Heart right ventricle (tissue), 16 donors: ENCODE measurements around the gene CLK4. TPM values are rescaled to one million over a fixed set of nuclear protein-coding genes. Genes with fewer than 3 reads are reported as not detected.

Experiments used
- ATAC-seq, 8 donors: fragments of 200-7000 bp; cut with Tn5 transposase; one replicate each; pipeline ENCODE4 v1.9.1; 2020; ENCODE audit warnings: mild to moderate bottlenecking in 8 of 8, moderate library complexity in 8 of 8, moderate number of reproducible peaks in 1 of 8
- DNase-seq, 2 donors: peaks; one replicate each; pipeline ENCODE4 v3.0.0-alpha.2; 2020
- H3K27ac ChIP-seq, 10 donors: fragments of 200-600 bp; sonication (generic) in 2 of 10; one replicate each; pipeline versions ENCODE4 v1.5.0 to v1.8.0; 2020 to 2022; ENCODE audit warnings: mild to moderate bottlenecking in 3 of 10
- H3K27me3 ChIP-seq, 7 donors: fragments of 200-600 bp; one replicate each; pipeline ENCODE4 v1.8.0; 2021 to 2022; ENCODE audit warnings: mild to moderate bottlenecking in 2 of 7
- H3K36me3 ChIP-seq, 9 donors: fragments of 200-600 bp; sonication (generic) in 1 of 9; one replicate each; pipeline versions ENCODE4 v1.5.0 to v1.8.0; 2020 to 2022; ENCODE audit warnings: mild to moderate bottlenecking in 2 of 9
- H3K4me1 ChIP-seq, 9 donors: fragments of 200-600 bp; sonication (generic) in 1 of 9; one replicate each; pipeline versions ENCODE4 v1.5.0 to v1.8.0; 2020 to 2022; ENCODE audit warnings: mild to moderate bottlenecking in 4 of 9
- H3K4me3 ChIP-seq, 10 donors: fragments of 200-600 bp; sonication (generic) in 2 of 10; one replicate each; pipeline versions ENCODE4 v1.5.0 to v1.8.0; 2020 to 2022; ENCODE audit warnings: mild to moderate bottlenecking in 7 of 10, moderate library complexity in 2 of 10
- H3K9me3 ChIP-seq, 11 donors: fragments of 200-600 bp in 10 of 11; sonication (generic) in 2 of 11; one replicate each; pipeline versions ENCODE4 v1.5.0 to v1.8.0; 2013 to 2022; ENCODE audit warnings: mild to moderate bottlenecking in 2 of 11, control low read depth in 1 of 11, moderate library complexity in 1 of 11
- WGBS, 2 donors: extraction: QIAGEN DNeasy Blood & Tissue Kit; methylation state at CpG; one replicate each; pipeline ENCODE4 v1.1.7; 2013; ENCODE audit warnings: inconsistent platforms in 1 of 2; 5-methylcytosine and 5-hydroxymethylcytosine counted together
- intact Hi-C, 10 donors: fragments of 100-400 bp; cut with DNase I; formaldehyde crosslinking; loops; one replicate each; pipeline versions ENCODE4 v1.11.1 to v1.14.2; 2022
- polyA plus RNA-seq, 2 donors: library from polyadenylated mRNA; stranded (reverse); fragments of 200-250 nt; gene quantifications; one replicate each; pipeline ENCODE4 v1.2.3, GENCODE V29; 2013
- total RNA-seq, 10 donors: library from RNA; stranded (reverse); fragmentation: NEBNext Ultra II Directional in 3 of 10; extraction: Animal tissue kit (Norgen Biotek cat#: 25700) in 3 of 10; gene quantifications; one replicate each; pipeline versions ENCODE4 v1.2.1 to v1.2.4, GENCODE V29; 2021 to 2023
- TF ChIP-seq, protein P1 (sequence below), 9 donors: fragments of 200-600 bp; sonication (generic) in 2 of 9; IDR thresholded peaks; one replicate each; pipeline versions ENCODE4 v1.5.0 to v1.8.0; 2021 to 2022; ENCODE audit warnings: antibody characterized with exemption in 9 of 9, mild to moderate bottlenecking in 5 of 9, moderate library complexity in 1 of 9
- donor health status: Arrhythmogenic right ventricular cardiomyopathy.
- donor health status: ischemic (EF 13 %, LVEDD 7.1; RV severe dilation, severe dysfunction).
- donor health status: healthy with polysubstance abuse.
- donor health status: DM: no; HTN: yes; CAD: no.
- donor health status: DM: no; HTN: no; CAD: no.
- donor health status: ischemic (EF 25% LVEDD 6.9; RV normal size, moderate dysfunction).
- donor health status: ischemic (EF 25% LVEDD 5.7; RV mildly dilated, moderate dysfunction).
- donor health status: healthy.
- donor health status: DM: yes; HTN: yes; CAD: no.
- donor health status: Ischemic cardiomyopathy.
- donor health status: ischemic (EF 35%, LVEDD 5.7; RV mildly dilated, moderate dysfunction).
- donor health status: nonischemic (EF 11% LVEDD 7.7; RV severe dilation, severe dysfunction).
- donor health status: DM: yes; HTN: yes; CAD: no.
- donor health status: PGD.
- donor health status: ischemic (EF 29% LVEDD 5.4; RV normal size, mild dysfunction).
- donor health status: nonischemic (EF 23%, LVEDD 6.1; RV moderate dilation, normal function).

CLK4 gene
- total and polyA plus RNA-seq, 12 donors, result 6.0 to 67.0 (median 15.5) TPM

DNA sequence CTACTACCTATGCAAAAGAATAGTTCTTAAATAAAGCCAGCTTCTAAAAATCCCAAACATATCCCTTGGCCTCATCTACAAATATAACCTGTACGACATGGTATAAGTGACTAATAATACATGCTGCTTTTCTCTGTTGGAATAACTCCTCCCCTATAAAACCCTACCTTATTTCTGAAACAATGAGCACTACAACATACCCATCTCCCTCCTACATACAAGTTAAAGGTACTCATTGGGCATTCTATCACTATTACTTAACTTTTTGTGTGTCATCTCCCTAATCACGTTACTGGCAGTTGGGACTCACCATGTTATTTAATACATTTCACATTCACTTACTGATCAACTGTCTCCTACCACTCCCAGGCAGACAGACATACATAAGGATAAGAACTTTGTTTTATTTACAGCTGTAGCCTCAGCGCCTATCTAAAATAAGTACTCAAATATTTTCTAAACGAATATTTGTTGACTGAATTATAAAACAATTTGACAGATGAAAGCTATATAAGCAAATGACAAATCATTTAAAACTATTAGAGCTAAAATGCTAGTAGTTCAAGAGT, 4.1 kb downstream of the CLK4 start:
- WGBS, 2 donors, result 74 to 78% methylated on average over 4 of the region's 4 CpGs
- Histone ChIP-seq H3K36me3 (peaks cover 0 to 57% (median 20%) of the 10 kb centered on the region in 9 donors), H3K27me3 (no peaks in the 10 kb centered on the region), H3K9me3 (no peaks in the 10 kb centered on the region), H3K4me1 (peaks cover 9 to 69% (median 54%) of the 10 kb centered on the region in 9 donors), H3K4me3 (no peak overlapping the region), H3K27ac (no peak overlapping the region)
- DNase-seq (no peak), ATAC-seq (no peak)
- TF ChIP-seq, protein P1, sequence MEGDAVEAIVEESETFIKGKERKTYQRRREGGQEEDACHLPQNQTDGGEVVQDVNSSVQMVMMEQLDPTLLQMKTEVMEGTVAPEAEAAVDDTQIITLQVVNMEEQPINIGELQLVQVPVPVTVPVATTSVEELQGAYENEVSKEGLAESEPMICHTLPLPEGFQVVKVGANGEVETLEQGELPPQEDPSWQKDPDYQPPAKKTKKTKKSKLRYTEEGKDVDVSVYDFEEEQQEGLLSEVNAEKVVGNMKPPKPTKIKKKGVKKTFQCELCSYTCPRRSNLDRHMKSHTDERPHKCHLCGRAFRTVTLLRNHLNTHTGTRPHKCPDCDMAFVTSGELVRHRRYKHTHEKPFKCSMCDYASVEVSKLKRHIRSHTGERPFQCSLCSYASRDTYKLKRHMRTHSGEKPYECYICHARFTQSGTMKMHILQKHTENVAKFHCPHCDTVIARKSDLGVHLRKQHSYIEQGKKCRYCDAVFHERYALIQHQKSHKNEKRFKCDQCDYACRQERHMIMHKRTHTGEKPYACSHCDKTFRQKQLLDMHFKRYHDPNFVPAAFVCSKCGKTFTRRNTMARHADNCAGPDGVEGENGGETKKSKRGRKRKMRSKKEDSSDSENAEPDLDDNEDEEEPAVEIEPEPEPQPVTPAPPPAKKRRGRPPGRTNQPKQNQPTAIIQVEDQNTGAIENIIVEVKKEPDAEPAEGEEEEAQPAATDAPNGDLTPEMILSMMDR (IDR thresholded peaks at IDR 0.05), result no peak
- intact Hi-C loops, result loop anchor here in 1 of 10 donors (10.0 kb wide), 1 partner anchor 112 kb away; the partner anchor contains the start of gene ZNF354A

DNA sequence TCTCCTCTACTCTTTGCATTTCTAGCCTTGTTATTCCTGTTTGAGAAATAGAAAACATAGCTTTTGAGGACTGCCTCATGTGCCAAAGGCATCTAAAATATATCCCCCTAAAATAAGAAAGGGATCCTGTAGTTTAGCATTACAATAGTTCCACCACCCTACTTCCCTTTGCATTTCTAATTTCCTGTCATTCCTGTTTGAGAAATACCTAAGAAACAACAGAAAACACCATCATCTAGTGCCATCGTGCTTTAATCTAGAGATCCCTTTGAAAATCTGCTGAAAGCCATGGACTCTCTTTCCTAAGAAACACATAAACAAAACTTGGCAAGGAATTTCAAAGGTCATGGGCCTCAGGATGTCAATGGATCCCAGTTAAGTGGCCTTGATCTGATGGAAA, 7.5 kb downstream of the CLK4 start:
- 31 to 43% methylated on average over 1 of the region's 1 CpG for WGBS, 2 donors
- peaks cover 6 to 73% (median 49%) of the 10 kb centered on the region in 9 donors for H3K4me1 ChIP-seq
- ATAC-seq, result no peak

DNA sequence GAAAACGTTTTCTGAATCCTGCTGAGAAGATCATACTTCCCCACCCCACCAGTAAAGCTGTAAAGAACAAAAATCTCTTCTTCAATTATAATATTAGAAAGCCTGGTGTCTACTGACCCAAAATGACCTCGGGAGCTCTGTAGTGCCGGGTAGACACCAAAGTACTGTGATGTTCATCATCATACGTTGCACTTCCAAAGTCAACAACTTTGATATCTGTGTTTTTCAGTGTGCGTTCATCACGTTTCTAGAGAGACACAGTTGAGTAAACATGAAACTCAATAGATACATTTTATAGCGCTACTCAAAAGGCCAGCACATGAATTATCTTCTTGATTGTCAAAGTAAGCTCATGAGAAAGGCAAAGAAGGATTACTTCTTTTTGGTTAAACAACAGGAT, 14.6 kb downstream of the CLK4 start:
- Histone ChIP-seq H3K4me3 (no peak overlapping the region), H3K9me3 (no peaks in the 10 kb centered on the region), H3K27me3 (no peaks in the 10 kb centered on the region), H3K27ac (peak overlapping the region in 3 of 10 donors; percentile 4 to 41 (median 16)), H3K4me1 (peaks cover 0 to 26% (median 8%) of the 10 kb centered on the region in 9 donors), H3K36me3 (peaks cover 0 to 100% (median 86%) of the 10 kb centered on the region in 9 donors)
- DNase-seq (no peak), ATAC-seq (peak in 1 of 8 donors; percentile 49)
- intact Hi-C loops, result no loop called here
- TF ChIP-seq, protein P1 (IDR thresholded peaks at IDR 0.05), result no peak
- 43 to 60% methylated on average over 7 of the region's 7 CpGs for WGBS, 2 donors

More for the DNA sequence above, 7.5 kb downstream of the CLK4 start:
- no peak for DNase-seq
- Histone ChIP-seq H3K4me3 (no peak overlapping the region), H3K27me3 (no peaks in the 10 kb centered on the region), H3K36me3 (peaks cover 0 to 91% (median 51%) of the 10 kb centered on the region in 9 donors), H3K27ac (no peak overlapping the region), H3K9me3 (no peaks in the 10 kb centered on the region)
- intact Hi-C loops, result no loop called here
- TF ChIP-seq, protein P1 (IDR thresholded peaks at IDR 0.05), result no peak

DNA sequence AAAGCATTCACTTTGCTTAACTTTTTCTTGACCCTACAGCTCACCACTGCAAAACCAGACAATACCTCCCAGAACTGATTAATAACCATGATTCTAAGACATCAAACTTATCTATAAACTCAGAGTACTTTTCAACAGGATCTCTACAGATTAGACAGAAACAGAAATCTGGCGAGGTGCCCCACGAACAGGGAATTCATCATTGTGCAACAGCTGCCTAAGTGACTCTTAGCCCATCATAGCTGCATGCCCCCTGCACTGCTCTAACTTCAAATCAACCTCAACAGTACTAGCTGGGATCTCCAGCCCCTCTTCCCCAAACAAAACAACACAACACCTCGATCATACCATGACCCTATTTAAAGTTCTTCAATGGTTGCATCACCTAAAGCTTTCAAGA, 20.6 kb downstream of the CLK4 start:
- TF ChIP-seq, protein P1 (IDR thresholded peaks at IDR 0.05), result no peak
- Histone ChIP-seq H3K9me3 (no peaks in the 10 kb centered on the region), H3K27ac (no peak overlapping the region), H3K4me1 (peaks cover 0 to 20% (median under 1%) of the 10 kb centered on the region in 9 donors), H3K36me3 (peaks cover 0 to 100% (median 73%) of the 10 kb centered on the region in 9 donors), H3K27me3 (no peaks in the 10 kb centered on the region), H3K4me3 (no peak overlapping the region)
- WGBS, 2 donors, result 72 to 73% methylated on average over 3 of the region's 3 CpGs
- DNase-seq (no peak), ATAC-seq (peak in 1 of 8 donors; percentile 48)
- intact Hi-C loops, result no loop called here
